ENCODE results near the gene CCDC88C.

CCDC88C gene

GRCh38 chr14:91335191-91336092, 82.2 kb downstream of the CCDC88C start:
- DNase-seq (ENCODE audit: low spot score) = no peak
- in situ Hi-C loops (cut with MboI; ENCODE audit: low sequenced_read_pairs, unreplicated experiment) = no loop called here

DNA sequence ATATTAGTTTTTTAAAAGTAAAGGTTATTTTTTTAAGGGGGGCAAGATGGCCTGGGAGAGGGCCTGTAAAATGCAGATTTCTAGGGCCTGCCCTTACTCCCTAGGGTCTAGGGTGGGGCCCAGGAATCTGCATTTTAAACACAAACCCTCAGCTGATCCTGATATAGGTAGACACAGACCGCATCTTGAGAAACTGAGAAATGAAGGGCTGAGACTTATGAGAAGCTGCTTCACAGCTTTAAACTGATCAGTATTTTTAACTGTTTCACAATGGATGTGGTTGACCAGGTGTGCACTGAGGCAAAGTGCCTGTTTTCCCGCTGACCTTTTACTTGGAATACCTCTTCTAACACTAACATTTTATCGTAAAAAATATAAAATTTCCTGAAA, 84.0 kb downstream of the CCDC88C start:
- TF ChIP-seq, protein P1, sequence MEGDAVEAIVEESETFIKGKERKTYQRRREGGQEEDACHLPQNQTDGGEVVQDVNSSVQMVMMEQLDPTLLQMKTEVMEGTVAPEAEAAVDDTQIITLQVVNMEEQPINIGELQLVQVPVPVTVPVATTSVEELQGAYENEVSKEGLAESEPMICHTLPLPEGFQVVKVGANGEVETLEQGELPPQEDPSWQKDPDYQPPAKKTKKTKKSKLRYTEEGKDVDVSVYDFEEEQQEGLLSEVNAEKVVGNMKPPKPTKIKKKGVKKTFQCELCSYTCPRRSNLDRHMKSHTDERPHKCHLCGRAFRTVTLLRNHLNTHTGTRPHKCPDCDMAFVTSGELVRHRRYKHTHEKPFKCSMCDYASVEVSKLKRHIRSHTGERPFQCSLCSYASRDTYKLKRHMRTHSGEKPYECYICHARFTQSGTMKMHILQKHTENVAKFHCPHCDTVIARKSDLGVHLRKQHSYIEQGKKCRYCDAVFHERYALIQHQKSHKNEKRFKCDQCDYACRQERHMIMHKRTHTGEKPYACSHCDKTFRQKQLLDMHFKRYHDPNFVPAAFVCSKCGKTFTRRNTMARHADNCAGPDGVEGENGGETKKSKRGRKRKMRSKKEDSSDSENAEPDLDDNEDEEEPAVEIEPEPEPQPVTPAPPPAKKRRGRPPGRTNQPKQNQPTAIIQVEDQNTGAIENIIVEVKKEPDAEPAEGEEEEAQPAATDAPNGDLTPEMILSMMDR (IDR thresholded peaks at IDR 0.05; ENCODE audit: borderline replicate concordance, control extremely low read depth, extremely low read depth, insufficient read depth, missing control alignments) = no peak
- in situ Hi-C loops (cut with MboI; ENCODE audit: low sequenced_read_pairs, unreplicated experiment) = no loop called here
- DNase-seq (ENCODE audit: low spot score) = peak; percentile 68

More at GRCh38 chr14:91335191-91336092, 82.2 kb downstream of the CCDC88C start:
- TF ChIP-seq, protein P1 (IDR thresholded peaks at IDR 0.05; ENCODE audit: borderline replicate concordance, control extremely low read depth, extremely low read depth, insufficient read depth, missing control alignments) = no peak

GRCh38 chr14:91332986-91333649, 84.5 kb downstream of the CCDC88C start:
- in situ Hi-C loops (cut with MboI; ENCODE audit: low sequenced_read_pairs, unreplicated experiment) = no loop called here
- DNase-seq (ENCODE audit: low spot score) = no peak
- TF ChIP-seq, protein P1 (IDR thresholded peaks at IDR 0.05; ENCODE audit: borderline replicate concordance, control extremely low read depth, extremely low read depth, insufficient read depth, missing control alignments) = no peak

DNA sequence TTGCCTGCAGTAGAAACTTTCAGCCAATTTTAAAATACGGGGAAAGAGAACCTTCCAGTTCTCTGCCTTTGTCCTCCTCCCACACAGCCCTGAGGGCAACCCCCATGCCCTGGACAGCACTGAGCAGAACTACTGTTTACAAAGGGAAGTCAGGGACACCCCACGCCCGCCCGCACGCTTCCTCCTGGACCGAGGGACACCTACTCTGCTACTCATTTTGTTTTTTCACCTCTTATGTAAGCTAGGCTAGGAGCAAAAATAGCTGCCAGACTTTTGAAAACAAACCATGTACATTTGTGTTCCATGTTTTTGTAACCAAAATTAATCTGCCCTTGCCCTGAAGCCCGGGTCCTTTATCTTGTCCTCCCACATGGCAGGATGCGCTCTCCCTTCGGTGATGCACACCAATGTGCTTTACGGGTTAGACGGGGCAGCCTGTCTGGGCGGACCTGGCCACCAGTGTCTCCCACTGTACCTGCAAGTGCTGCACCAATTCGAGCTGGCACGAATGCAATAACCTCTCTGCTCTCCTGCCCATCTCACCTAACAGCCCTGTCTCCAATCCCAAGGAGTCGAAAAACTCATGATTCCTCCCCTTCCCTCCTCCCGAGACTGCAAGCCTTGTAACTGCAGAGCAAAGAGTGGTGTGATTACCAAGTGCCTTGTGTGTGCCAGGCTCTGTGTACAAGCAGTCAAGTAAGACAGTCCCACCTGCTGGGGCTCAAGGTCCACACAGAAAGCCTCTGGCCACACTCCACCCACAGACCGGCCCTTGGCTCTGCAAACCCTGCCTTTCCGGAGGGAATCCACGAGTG, 85.2 kb downstream of the CCDC88C start:
- TF ChIP-seq, protein P1 (IDR thresholded peaks at IDR 0.05; ENCODE audit: borderline replicate concordance, control extremely low read depth, extremely low read depth, insufficient read depth, missing control alignments) = no peak
- in situ Hi-C loops (cut with MboI; ENCODE audit: low sequenced_read_pairs, unreplicated experiment) = no loop called here
- no peak for DNase-seq (ENCODE audit: low spot score)

- DNase-seq (ENCODE audit: low spot score) = no peak
- in situ Hi-C loops (cut with MboI; ENCODE audit: low sequenced_read_pairs, unreplicated experiment) = no loop called here
- TF ChIP-seq, protein P1 (IDR thresholded peaks at IDR 0.05; ENCODE audit: borderline replicate concordance, control extremely low read depth, extremely low read depth, insufficient read depth, missing control alignments) = no peak
Observed at GRCh38 chr14:91331721-91332120, 85.9 kb downstream of the CCDC88C start.

DNA sequence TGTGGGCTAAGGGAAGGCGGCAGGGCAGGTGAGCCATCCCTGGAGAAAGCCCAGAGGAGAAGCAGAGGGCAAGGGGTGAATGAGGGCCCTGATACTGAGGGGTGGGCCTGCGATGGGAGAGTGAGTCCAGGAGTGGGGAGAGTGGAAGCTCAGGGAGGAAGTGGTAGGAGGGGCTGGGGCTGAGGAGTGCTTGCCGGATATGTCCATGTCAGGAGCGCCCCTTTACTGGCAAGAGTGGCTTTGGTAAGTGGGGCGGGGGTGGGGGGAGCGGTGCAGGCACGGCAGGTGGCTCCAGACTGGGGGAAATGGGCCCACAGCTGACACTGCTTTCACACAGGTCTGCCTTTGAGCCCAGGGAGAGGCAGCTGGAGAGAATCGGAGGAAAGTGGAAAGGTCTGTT, 86.8 kb downstream of the CCDC88C start:
- in situ Hi-C loops (cut with MboI; ENCODE audit: low sequenced_read_pairs, unreplicated experiment) = no loop called here
- TF ChIP-seq, protein P1 (IDR thresholded peaks at IDR 0.05; ENCODE audit: borderline replicate concordance, control extremely low read depth, extremely low read depth, insufficient read depth, missing control alignments) = no peak
- no peak for DNase-seq (ENCODE audit: low spot score)

Data from GM13976 (cell line).